A549 (cell line): ENCODE data around the gene LCMT2. TPM values are rescaled to one million over a fixed set of nuclear protein-coding genes. Genes with fewer than 3 reads are reported as not detected.

Experiments
- ATAC-seq, 2 experiments: fragments of 200-7000 bp in 1 of 2; fragments of >200 bp in 1 of 2; cut with Nextera tagmentation in 1 of 2; cut with Tn5 transposase in 1 of 2; 3 replicates each; pipeline versions ENCODE4 v1.8.0 to v1.9.1; 2018 to 2020; ENCODE audit warnings: mild to moderate bottlenecking in 1 of 2, moderate library complexity in 1 of 2
- CTCF ChIA-PET: fragments of 300-600 bp; sonication (Branson Sonifier 250); formaldehyde crosslinking; extraction: SDS; loops from one replicate; lab custom pipeline; 2021; ENCODE audit warnings: antibody characterized with exemption, inconsistent platforms; lab: Yijun Ruan, JAX
- POLR2A ChIA-PET: fragments of 350-600 bp; formaldehyde crosslinking; extraction: SDS; loops from one replicate; lab custom pipeline; 2021; ENCODE audit warnings: antibody characterized with exemption, inconsistent platforms; lab: Yijun Ruan, JAX
- DNase-seq, 2 experiments: peaks; one replicate each; pipeline versions ENCODE4 v3.0.0 to v3.0.0-alpha.2; 2011 to 2016; ENCODE audit warnings: low read depth in 1 of 2, low spot score in 1 of 2
- FAIRE-seq: peaks from 2 replicates; lab custom pipeline; 2011; peaks lifted over from hg19 to GRCh38; lab: Jason Lieb, UNC
- H3K27ac ChIP-seq, 2 experiments: fragments of >200 bp; sonication (Bioruptor Twin); formaldehyde crosslinking; 3 replicates each; pipeline ENCODE4 v1.5.1; 2016 to 2017
- H3K4me1 ChIP-seq: fragments of >200 bp; sonication (Bioruptor Twin); formaldehyde crosslinking; 3 replicates; pipeline ENCODE4 v1.6.1; 2016
- H3K4me2 ChIP-seq: fragments of >200 bp; sonication (Bioruptor Twin); formaldehyde crosslinking; 3 replicates; pipeline ENCODE4 v1.6.1; 2016
- H3K4me3 ChIP-seq: fragments of >200 bp; sonication (Bioruptor Twin); formaldehyde crosslinking; 3 replicates; pipeline ENCODE4 v1.5.1; 2016
- H3K9me3 ChIP-seq: fragments of >200 bp; sonication (Bioruptor Twin); formaldehyde crosslinking; 3 replicates; pipeline ENCODE4 v1.6.1; 2016
- CBX8 ChIP-seq: fragments of 200-600 bp; sonication (generic); IDR thresholded peaks from 2 replicates; pipeline ENCODE4 v1.6.1; 2016
- CEBPB ChIP-seq, 2 experiments: fragments of >200 bp in 1 of 2; sonication (Bioruptor Twin) in 1 of 2; formaldehyde crosslinking in 1 of 2; IDR thresholded peaks; 2 replicates each; pipeline ENCODE4 v1.6.1; 2012 to 2016
- CHD2 ChIP-seq: fragments of 150-350 bp; IDR thresholded peaks from 2 replicates; pipeline ENCODE4 v1.6.1; 2014; ENCODE audit warnings: low read length; ENCODE audit not compliant: partially characterized antibody
- EP300 ChIP-seq, 2 experiments: fragments of >200 bp; sonication (Bioruptor Twin); formaldehyde crosslinking; IDR thresholded peaks; 2 replicates in 1 of 2; 3 replicates in 1 of 2; pipeline ENCODE4 v1.6.1; 2016 to 2017
- ESRRA ChIP-seq: fragments of 150-350 bp; IDR thresholded peaks from 2 replicates; pipeline ENCODE4 v1.6.1; 2014; ENCODE audit warnings: mild to moderate bottlenecking, low read length, borderline replicate concordance
- FOXS1 ChIP-seq: fragments of 250-450 bp; sonication (Bioruptor Pico); IDR thresholded peaks from 2 replicates; pipeline ENCODE4 v1.5.0; 2020; ENCODE audit warnings: mild to moderate bottlenecking, moderate library complexity
- HEYL ChIP-seq: fragments of 250-450 bp; sonication (Bioruptor Pico); IDR thresholded peaks from 2 replicates; pipeline ENCODE4 v1.8.0; 2021; ENCODE audit warnings: mild to moderate bottlenecking, moderate library complexity
- KDM1A ChIP-seq: fragments of 200-600 bp; sonication (generic); IDR thresholded peaks from 2 replicates; pipeline ENCODE4 v1.6.1; 2016; ENCODE audit warnings: low read depth, mild to moderate bottlenecking
- KDM5A ChIP-seq: fragments of 200-600 bp; sonication (generic); IDR thresholded peaks from 2 replicates; pipeline ENCODE4 v1.6.1; 2016; ENCODE audit warnings: antibody characterized with exemption, mild to moderate bottlenecking
- MAZ ChIP-seq: fragments of 150-350 bp; IDR thresholded peaks from 2 replicates; pipeline ENCODE4 v1.6.1; 2014; ENCODE audit warnings: antibody characterized with exemption, low read depth, low read length, borderline replicate concordance
- MYC ChIP-seq: IDR thresholded peaks from 2 replicates; pipeline ENCODE4 v1.6.1; 2012; ENCODE audit warnings: mild to moderate bottlenecking, inconsistent platforms, low read length, improper control_type of control experiment, borderline replicate concordance
- NFE2L2 ChIP-seq: fragments of 150-350 bp; conservative IDR thresholded peaks from 2 replicates; pipeline ENCODE4 v1.6.1; 2014; ENCODE audit warnings: low read length
- NPAS2 ChIP-seq: fragments of 250-450 bp; sonication (Bioruptor Pico); IDR thresholded peaks from 2 replicates; pipeline ENCODE4 v1.8.0; 2022; ENCODE audit warnings: mild to moderate bottlenecking, moderate library complexity, borderline replicate concordance
- PHF8 ChIP-seq: fragments of 200-600 bp; sonication (generic); IDR thresholded peaks from 2 replicates; pipeline ENCODE4 v1.6.1; 2016; ENCODE audit warnings: low read depth, mild to moderate bottlenecking, antibody characterized with exemption, moderate library complexity, borderline replicate concordance
- POLR2AphosphoS2 ChIP-seq: conservative IDR thresholded peaks from 2 replicates; pipeline ENCODE4 v1.6.1; 2012; ENCODE audit warnings: low read length, improper control_type of control experiment, inconsistent platforms
- RCOR1 ChIP-seq: fragments of 150-350 bp; IDR thresholded peaks from 2 replicates; pipeline ENCODE4 v1.6.1; 2014; ENCODE audit warnings: antibody characterized with exemption, low read length, low read depth
- REST ChIP-seq: fragments of 200-600 bp; sonication (generic); IDR thresholded peaks from 2 replicates; pipeline ENCODE4 v1.6.1; 2016; ENCODE audit warnings: antibody characterized with exemption, mild to moderate bottlenecking, moderate library complexity
- RNF2 ChIP-seq: fragments of 200-600 bp; sonication (generic); IDR thresholded peaks from 2 replicates; pipeline ENCODE4 v1.6.1; 2016; ENCODE audit warnings: low read depth, mild to moderate bottlenecking, antibody characterized with exemption, moderate library complexity, borderline replicate concordance
- TP53 ChIP-seq: fragments of 250-450 bp; sonication (Bioruptor Pico); IDR thresholded peaks from 2 replicates; pipeline ENCODE4 v1.5.0; 2021; ENCODE audit warnings: mild to moderate bottlenecking, moderate library complexity
- ZC3H11A ChIP-seq: fragments of 450-650 bp; IDR thresholded peaks from 2 replicates; pipeline ENCODE4 v1.6.1; 2014; ENCODE audit warnings: antibody characterized with exemption, mild to moderate bottlenecking
- ZNF302 ChIP-seq: fragments of 250-450 bp; sonication (Bioruptor Pico); IDR thresholded peaks from 2 replicates; pipeline ENCODE4 v1.9.0; 2021; ENCODE audit warnings: inconsistent platforms, mild to moderate bottlenecking, moderate library complexity
- WGBS: methylation state at CpG from one replicate; pipeline ENCODE4 v1.1.6; 2017; ENCODE audit errors: missing lambda C conversion rate; 5-methylcytosine and 5-hydroxymethylcytosine counted together
- polyA plus RNA-seq, 4 experiments: library from polyadenylated mRNA; depleted of rRNA in 3 of 4; stranded (reverse); fragments of >200 nt; fragmentation: RNase III in 1 of 4; extraction: RNeasy Plus Mini Kit Qiagen cat#74134 plus additional on column Dnase treatment in 1 of 4; gene quantifications; 2 replicates in 3 of 4; 3 replicates in 1 of 4; pipeline ENCODE4 v1.2.3, GENCODE V29; 2011 to 2017
- TF ChIP-seq, protein P1 (sequence below): fragments of 250-450 bp; sonication (Bioruptor Pico); IDR thresholded peaks from 2 replicates; pipeline ENCODE4 v1.5.0; 2020; ENCODE audit warnings: low read depth, mild to moderate bottlenecking, moderate library complexity
- TF ChIP-seq, protein P2 (sequence below): IDR thresholded peaks from 2 replicates; pipeline ENCODE4 v1.6.1; 2012
- TF ChIP-seq, protein P3 (sequence below): fragments of >200 bp; sonication (Bioruptor Twin); formaldehyde crosslinking; IDR thresholded peaks from 3 replicates; pipeline ENCODE4 v1.6.1; 2016
- TF ChIP-seq, protein P4 (sequence below): fragments of 250-450 bp; sonication (Bioruptor Pico); IDR thresholded peaks from 2 replicates; pipeline ENCODE4 v1.5.0; 2021; ENCODE audit warnings: mild to moderate bottlenecking, moderate library complexity, borderline replicate concordance

Gene LCMT2
- polyA plus RNA-seq, 2 of the 4 experiments (the other 2 are of a cell fraction) = 8.3 to 9.7 TPM

- ChIA-PET CTCF (interaction anchor here (0.6 to 0.7 kb wide), 2 partner anchors 115 to 1244 kb away, joined by 3 read pairs; no protein-coding TSS in a partner anchor), POLR2A (no interaction called here)
- ATAC-seq = no peak
Observed at GRCh38 chr15:43299411-43299810, 31.0 kb downstream of the LCMT2 start.

GRCh38 chr15:43294091-43294706, 36.2 kb downstream of the LCMT2 start:
- ATAC-seq (no peak; a peak in 1 of 6 replicates), FAIRE-seq (no peak)
- Histone ChIP-seq H3K9me3 (no peaks in the 10 kb centered on the region), H3K4me1 (no peaks in the 10 kb centered on the region), H3K4me2 (0 out of 3 replicates have a peak overlapping the region, but pooled peaks have one; percentile 19)
- CTCF ChIA-PET = interaction anchor here (2.1 kb wide), 1 partner anchor 9 kb away, joined by 7 read pairs; no protein-coding TSS in a partner anchor
- no peak for TF ChIP-seq CHD2
- no peak for TF ChIP-seq ZNF302 (CRISPR knock-in tag)
- TF ChIP-seq RNF2 = no peak
- no peak for TF ChIP-seq RCOR1
- TF ChIP-seq FOXS1 (CRISPR knock-in tag) = no peak
- TF ChIP-seq, protein P1, sequence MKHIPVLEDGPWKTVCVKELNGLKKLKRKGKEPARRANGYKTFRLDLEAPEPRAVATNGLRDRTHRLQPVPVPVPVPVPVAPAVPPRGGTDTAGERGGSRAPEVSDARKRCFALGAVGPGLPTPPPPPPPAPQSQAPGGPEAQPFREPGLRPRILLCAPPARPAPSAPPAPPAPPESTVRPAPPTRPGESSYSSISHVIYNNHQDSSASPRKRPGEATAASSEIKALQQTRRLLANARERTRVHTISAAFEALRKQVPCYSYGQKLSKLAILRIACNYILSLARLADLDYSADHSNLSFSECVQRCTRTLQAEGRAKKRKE = no peak
- TF ChIP-seq EP300 (IDR thresholded peaks at IDR 0.05) = no peak
- no peak for TF ChIP-seq NPAS2 (CRISPR knock-in tag)
- TF ChIP-seq, all 56 proteins: peak for 0
- H3K27ac ChIP-seq = no peak overlapping the region
- 18% methylated on average over 6 of the region's 6 CpGs for WGBS
- POLR2A ChIA-PET = no interaction called here
- no peak overlapping the region for H3K4me3 ChIP-seq
- no peak for DNase-seq

More at GRCh38 chr15:43299411-43299810, 31.0 kb downstream of the LCMT2 start:
- DNase-seq (no peak), FAIRE-seq (no peak)
- H3K9me3 ChIP-seq = no peaks in the 10 kb centered on the region
- H3K27ac ChIP-seq = no peak overlapping the region
- 31% methylated on average over 3 of the region's 3 CpGs for WGBS
- H3K4me1 ChIP-seq = no peaks in the 10 kb centered on the region
- no peak overlapping the region for H3K4me2 ChIP-seq
- TF ChIP-seq PHF8 (no peak), CBX8 (no peak), HEYL (CRISPR knock-in tag) (no peak), MYC (no peak), RNF2 (no peak), MAZ (no peak)
- H3K4me3 ChIP-seq = no peak overlapping the region

GRCh38 chr15:43293432-43293831, 36.9 kb downstream of the LCMT2 start:
- H3K4me2 ChIP-seq = no peak overlapping the region
- CTCF ChIA-PET = interaction anchor here (1.3 to 2.1 kb wide), 2 partner anchors 8 to 68 kb away, joined by 3 to 7 read pairs; no protein-coding TSS in a partner anchor
- no peak overlapping the region for H3K27ac ChIP-seq
- H3K4me3 ChIP-seq = no peak overlapping the region
- H3K9me3 ChIP-seq = no peaks in the 10 kb centered on the region
- H3K4me1 ChIP-seq = no peaks in the 10 kb centered on the region
- FAIRE-seq (no peak), DNase-seq (peak in 1 of 2 experiments; percentile 4), ATAC-seq (peak in 1 of 2 experiments; percentile 58; a peak in 3 of 6 replicates)
- WGBS = 30% methylated on average over 7 of the region's 24 CpGs
- POLR2A ChIA-PET = no interaction called here
- TF ChIP-seq HEYL (CRISPR knock-in tag) = no peak
- no peak for TF ChIP-seq CEBPB (IDR thresholded peaks at IDR 0.05)
- TF ChIP-seq, protein P2, sequence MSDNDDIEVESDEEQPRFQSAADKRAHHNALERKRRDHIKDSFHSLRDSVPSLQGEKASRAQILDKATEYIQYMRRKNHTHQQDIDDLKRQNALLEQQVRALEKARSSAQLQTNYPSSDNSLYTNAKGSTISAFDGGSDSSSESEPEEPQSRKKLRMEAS = no peak
- TF ChIP-seq ESRRA = no peak
- TF ChIP-seq NFE2L2 = no peak
- no peak for TF ChIP-seq MAZ
- TF ChIP-seq CBX8 = no peak
- no peak for TF ChIP-seq REST
- TF ChIP-seq ZC3H11A = no peak
- no peak for TF ChIP-seq NPAS2 (CRISPR knock-in tag)
- no peak for TF ChIP-seq RCOR1
- TF ChIP-seq, protein P3, sequence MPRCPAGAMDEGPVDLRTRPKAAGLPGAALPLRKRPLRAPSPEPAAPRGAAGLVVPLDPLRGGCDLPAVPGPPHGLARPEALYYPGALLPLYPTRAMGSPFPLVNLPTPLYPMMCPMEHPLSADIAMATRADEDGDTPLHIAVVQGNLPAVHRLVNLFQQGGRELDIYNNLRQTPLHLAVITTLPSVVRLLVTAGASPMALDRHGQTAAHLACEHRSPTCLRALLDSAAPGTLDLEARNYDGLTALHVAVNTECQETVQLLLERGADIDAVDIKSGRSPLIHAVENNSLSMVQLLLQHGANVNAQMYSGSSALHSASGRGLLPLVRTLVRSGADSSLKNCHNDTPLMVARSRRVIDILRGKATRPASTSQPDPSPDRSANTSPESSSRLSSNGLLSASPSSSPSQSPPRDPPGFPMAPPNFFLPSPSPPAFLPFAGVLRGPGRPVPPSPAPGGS = no peak
- TF ChIP-seq KDM1A = no peak
- no peak for TF ChIP-seq KDM5A
- no peak for TF ChIP-seq TP53 (CRISPR knock-in tag)
- no peak for TF ChIP-seq POLR2AphosphoS2
- TF ChIP-seq, protein P4, sequence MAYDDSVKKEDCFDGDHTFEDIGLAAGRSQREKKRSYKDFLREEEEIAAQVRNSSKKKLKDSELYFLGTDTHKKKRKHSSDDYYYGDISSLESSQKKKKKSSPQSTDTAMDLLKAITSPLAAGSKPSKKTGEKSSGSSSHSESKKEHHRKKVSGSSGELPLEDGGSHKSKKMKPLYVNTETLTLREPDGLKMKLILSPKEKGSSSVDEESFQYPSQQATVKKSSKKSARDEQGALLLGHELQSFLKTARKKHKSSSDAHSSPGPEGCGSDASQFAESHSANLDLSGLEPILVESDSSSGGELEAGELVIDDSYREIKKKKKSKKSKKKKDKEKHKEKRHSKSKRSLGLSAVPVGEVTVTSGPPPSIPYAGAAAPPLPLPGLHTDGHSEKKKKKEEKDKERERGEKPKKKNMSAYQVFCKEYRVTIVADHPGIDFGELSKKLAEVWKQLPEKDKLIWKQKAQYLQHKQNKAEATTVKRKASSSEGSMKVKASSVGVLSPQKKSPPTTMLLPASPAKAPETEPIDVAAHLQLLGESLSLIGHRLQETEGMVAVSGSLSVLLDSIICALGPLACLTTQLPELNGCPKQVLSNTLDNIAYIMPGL (CRISPR knock-in tag) = no peak
